PC-3 (cell line): Measurements from ENCODE around the gene SLC6A6. TPM values are rescaled to one million over a fixed set of nuclear protein-coding genes. Genes with fewer than 3 reads are reported as not detected.

Experiments
- ATAC-seq: fragments of 200-7000 bp; cut with Tn5 transposase; 2 replicates; pipeline ENCODE4 v1.9.1; 2020; ENCODE audit warnings: mild to moderate bottlenecking, moderate library complexity
- BruUV-seq: library from RNA; stranded (reverse); fragments of 400-500 nt; replicated peaks from 2 replicates; lab custom pipeline; 2021; lab: Mats Ljungman, UMichigan
- CTCF ChIA-PET: fragments of 300-600 bp; sonication (Branson Sonifier 250); formaldehyde crosslinking; loops from one replicate; lab custom pipeline; 2022; ENCODE audit warnings: antibody characterized with exemption; lab: Charles Lee
- POLR2A ChIA-PET: fragments of 300-600 bp; sonication (Branson Sonifier 250); formaldehyde crosslinking; loops from one replicate; lab custom pipeline; 2022; ENCODE audit warnings: antibody characterized with exemption; ENCODE audit not compliant: unreplicated experiment; lab: Charles Lee
- DNase-seq: peaks from one replicate; pipeline ENCODE4 v3.0.0-alpha.2; 2015
- H2AFZ ChIP-seq: fragments of 300-600 bp; sonication (generic); 2 replicates; pipeline ENCODE4 v1.6.0; 2016; ENCODE audit warnings: antibody characterized with exemption, low read length
- H3F3A ChIP-seq: fragments of 300-600 bp; sonication (generic); one replicate; pipeline ENCODE4 v1.6.0; 2017; ENCODE audit warnings: antibody characterized with exemption, low read length, control low read depth, mild to moderate bottlenecking; ENCODE audit not compliant: unreplicated experiment
- H3K27ac ChIP-seq: fragments of 300-600 bp; sonication (generic); 2 replicates; pipeline ENCODE4 v1.5.1; 2016; ENCODE audit warnings: mild to moderate bottlenecking, low read length
- H3K27me3 ChIP-seq: fragments of 300-600 bp; sonication (generic); 2 replicates; pipeline ENCODE4 v1.6.1; 2016; ENCODE audit warnings: low read length, mixed read lengths
- H3K36me3 ChIP-seq: fragments of 300-600 bp; sonication (generic); 2 replicates; pipeline ENCODE4 v1.6.1; 2016; ENCODE audit warnings: low read depth, mixed run types, low read length, mixed read lengths
- H3K4me1 ChIP-seq: fragments of 300-600 bp; sonication (generic); 2 replicates; pipeline ENCODE4 v1.5.1; 2016; ENCODE audit warnings: low read length; ENCODE audit not compliant: insufficient read depth
- H3K4me2 ChIP-seq: fragments of 300-600 bp; sonication (generic); 2 replicates; pipeline ENCODE4 v1.6.0; 2016; ENCODE audit warnings: low read length
- H3K4me3 ChIP-seq: fragments of 300-600 bp; sonication (generic); 2 replicates; pipeline ENCODE4 v1.5.1; 2016; ENCODE audit warnings: mild to moderate bottlenecking, low read length, mixed read lengths
- H3K79me2 ChIP-seq: fragments of 300-600 bp; sonication (generic); 2 replicates; pipeline ENCODE4 v1.6.1; 2017; ENCODE audit warnings: low read length, mixed read lengths
- H3K9ac ChIP-seq: fragments of 300-600 bp; sonication (generic); 2 replicates; pipeline ENCODE4 v1.6.0; 2016; ENCODE audit warnings: mild to moderate bottlenecking, low read length
- H3K9me2 ChIP-seq: fragments of 300-600 bp; sonication (generic); replicated peaks from 2 replicates; pipeline ENCODE4 v1.6.1; 2016; ENCODE audit warnings: mixed run types, low read length, mixed read lengths
- H3K9me3 ChIP-seq: fragments of 300-600 bp; sonication (generic); 2 replicates; pipeline ENCODE4 v1.6.1; 2016; ENCODE audit warnings: low read length, mixed read lengths
- H4K20me1 ChIP-seq: fragments of 300-600 bp; sonication (generic); 2 replicates; pipeline ENCODE4 v1.6.1; 2016; ENCODE audit warnings: low read length, mixed read lengths
- EZH2 ChIP-seq: fragments of 300-600 bp; sonication (generic); IDR thresholded peaks from one replicate; pipeline ENCODE4 v1.6.1; 2017; ENCODE audit warnings: antibody characterized with exemption, mild to moderate bottlenecking, low read length; ENCODE audit not compliant: unreplicated experiment
- EZH2phosphoT487 ChIP-seq: fragments of 300-600 bp; sonication (generic); IDR thresholded peaks from 2 replicates; pipeline ENCODE4 v1.6.1; 2018; ENCODE audit warnings: mild to moderate bottlenecking, antibody characterized with exemption, low read length, borderline replicate concordance
- intact Hi-C: fragments of 100-400 bp; cut with micrococcal nuclease; formaldehyde crosslinking; loops from 2 replicates; pipeline ENCODE4 v1.9.0; 2023
- total RNA-seq: library from RNA; depleted of rRNA; stranded (reverse); fragments of >200 nt; gene quantifications from 2 replicates; pipeline ENCODE4 v1.2.3, GENCODE V29; 2014
- TF ChIP-seq, protein P1 (sequence below): fragments of 300-600 bp; sonication (generic); conservative IDR thresholded peaks from 2 replicates; pipeline ENCODE4 v1.5.1; 2017; ENCODE audit warnings: antibody characterized with exemption, low read depth, mild to moderate bottlenecking, low read length

Gene SLC6A6
- total RNA-seq, 1 experiment from 2014 or later = 28.1 TPM

DNA sequence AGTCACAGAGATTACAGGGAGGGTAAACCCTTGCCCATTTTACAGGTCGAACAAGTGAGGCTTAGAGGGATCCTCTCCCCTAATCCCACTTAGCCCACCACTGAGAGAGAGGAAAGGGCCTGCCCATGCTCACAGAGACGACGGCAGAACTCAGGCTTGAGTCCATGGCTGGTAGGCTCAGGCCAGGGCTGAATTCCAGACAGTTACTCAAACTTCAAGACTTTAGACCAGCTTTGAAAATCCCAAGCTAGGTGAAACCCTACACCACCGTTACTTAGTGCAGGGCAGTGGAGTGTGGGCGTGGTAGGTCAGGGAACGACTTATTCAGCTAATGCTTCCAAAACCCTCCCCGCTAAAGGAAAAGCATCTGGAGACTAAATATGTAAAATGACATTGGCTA, 121.4 kb downstream of the SLC6A6 start:
- no peaks in the 10 kb centered on the region for H3K79me2 ChIP-seq
- H2AFZ ChIP-seq = no peak overlapping the region
- no peaks in the 10 kb centered on the region for H4K20me1 ChIP-seq
- H3K27me3 ChIP-seq = peaks cover 7% of the 10 kb centered on the region
- H3K36me3 ChIP-seq = no peaks in the 10 kb centered on the region
- no peaks in the 10 kb centered on the region for H3K9me3 ChIP-seq
- H3K4me2 ChIP-seq = no peak overlapping the region
- H3K9ac ChIP-seq = no peak overlapping the region
- BruUV-seq = no TSS peak
- no peaks in the 10 kb centered on the region; the same call in 1 of the 2 replicates for H3K4me1 ChIP-seq
- intact Hi-C loops = no loop called here
- ChIA-PET POLR2A (no interaction called here), CTCF (no interaction called here)
- no peak overlapping the region for H3K27ac ChIP-seq
- peak; percentile 35 for DNase-seq
- no peak overlapping the region for H3K4me3 ChIP-seq
- TF ChIP-seq, protein P1, sequence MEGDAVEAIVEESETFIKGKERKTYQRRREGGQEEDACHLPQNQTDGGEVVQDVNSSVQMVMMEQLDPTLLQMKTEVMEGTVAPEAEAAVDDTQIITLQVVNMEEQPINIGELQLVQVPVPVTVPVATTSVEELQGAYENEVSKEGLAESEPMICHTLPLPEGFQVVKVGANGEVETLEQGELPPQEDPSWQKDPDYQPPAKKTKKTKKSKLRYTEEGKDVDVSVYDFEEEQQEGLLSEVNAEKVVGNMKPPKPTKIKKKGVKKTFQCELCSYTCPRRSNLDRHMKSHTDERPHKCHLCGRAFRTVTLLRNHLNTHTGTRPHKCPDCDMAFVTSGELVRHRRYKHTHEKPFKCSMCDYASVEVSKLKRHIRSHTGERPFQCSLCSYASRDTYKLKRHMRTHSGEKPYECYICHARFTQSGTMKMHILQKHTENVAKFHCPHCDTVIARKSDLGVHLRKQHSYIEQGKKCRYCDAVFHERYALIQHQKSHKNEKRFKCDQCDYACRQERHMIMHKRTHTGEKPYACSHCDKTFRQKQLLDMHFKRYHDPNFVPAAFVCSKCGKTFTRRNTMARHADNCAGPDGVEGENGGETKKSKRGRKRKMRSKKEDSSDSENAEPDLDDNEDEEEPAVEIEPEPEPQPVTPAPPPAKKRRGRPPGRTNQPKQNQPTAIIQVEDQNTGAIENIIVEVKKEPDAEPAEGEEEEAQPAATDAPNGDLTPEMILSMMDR = no peak
- TF ChIP-seq EZH2 (no peak), EZH2phosphoT487 (no peak)
- H3K9me2 ChIP-seq = no peaks in the 10 kb centered on the region
- peak; percentile 57; the same call in 1 of the 2 replicates for ATAC-seq
- H3F3A ChIP-seq = no peaks in the 10 kb centered on the region

GRCh38 chr3:14524311-14524711, 121.9 kb downstream of the SLC6A6 start:
- CTCF ChIA-PET = no interaction called here
- no TSS peak for BruUV-seq
- H2AFZ ChIP-seq = no peak overlapping the region
- POLR2A ChIA-PET = no interaction called here
- no peak for ATAC-seq
- no peaks in the 10 kb centered on the region for H3K9me3 ChIP-seq
- no peaks in the 10 kb centered on the region for H3K9me2 ChIP-seq
- no peak overlapping the region for H3K9ac ChIP-seq
- no peak overlapping the region for H3K27ac ChIP-seq
- H3K4me1 ChIP-seq = no peaks in the 10 kb centered on the region; the same call in 1 of the 2 replicates
- DNase-seq = no peak
- TF ChIP-seq EZH2phosphoT487 (no peak), EZH2 (no peak)
- TF ChIP-seq, protein P1 = no peak
- intact Hi-C loops = no loop called here
- H3K36me3 ChIP-seq = no peaks in the 10 kb centered on the region
- H3K79me2 ChIP-seq = no peaks in the 10 kb centered on the region
- H3F3A ChIP-seq = no peaks in the 10 kb centered on the region
- H3K27me3 ChIP-seq = peaks cover 7% of the 10 kb centered on the region
- no peak overlapping the region for H3K4me2 ChIP-seq
- no peaks in the 10 kb centered on the region for H4K20me1 ChIP-seq
- H3K4me3 ChIP-seq = no peak overlapping the region

DNA sequence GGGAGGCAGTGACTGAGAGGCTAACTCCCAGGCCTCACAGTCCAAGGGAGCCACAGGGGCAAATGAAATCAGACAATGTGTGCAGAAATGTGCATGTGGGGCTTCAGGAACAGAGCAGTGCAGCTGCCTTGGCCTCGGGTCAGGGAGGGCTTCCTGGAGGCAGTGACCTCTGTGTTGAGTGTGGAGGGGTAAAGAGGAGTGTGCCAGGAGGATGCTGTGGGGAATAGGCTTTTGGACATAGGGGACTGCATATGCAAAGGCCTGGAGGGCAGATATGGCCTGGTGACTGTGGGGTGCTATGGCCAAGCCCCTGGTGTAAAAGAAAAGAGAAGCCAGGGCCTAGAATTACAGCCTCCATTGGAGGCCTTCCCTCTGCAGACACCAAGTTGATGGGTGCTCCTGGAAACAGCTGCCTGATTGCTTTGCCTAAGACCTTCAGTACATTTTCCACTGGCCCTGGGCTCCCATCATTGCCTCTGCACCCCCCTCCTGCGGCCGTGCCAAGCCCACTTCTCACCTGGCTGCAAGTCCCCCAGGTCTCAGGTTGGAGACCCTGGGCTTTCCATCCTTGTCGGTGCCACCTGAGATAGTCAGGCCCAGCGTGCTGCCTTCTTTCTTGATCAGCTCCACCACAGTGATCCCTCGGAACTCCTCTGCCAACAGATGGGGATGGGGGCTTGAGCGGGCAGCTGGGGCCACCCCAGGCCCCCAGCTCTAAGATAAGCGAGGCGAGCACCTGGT, 122.7 kb downstream of the SLC6A6 start:
- no peak for ATAC-seq
- Histone ChIP-seq H3K9ac (no peak overlapping the region), H4K20me1 (no peaks in the 10 kb centered on the region), H3K27me3 (peaks cover 12% of the 10 kb centered on the region), H2AFZ (no peak overlapping the region), H3K4me1 (no peaks in the 10 kb centered on the region; the same call in 1 of the 2 replicates), H3K9me3 (no peaks in the 10 kb centered on the region), H3K27ac (no peak overlapping the region), H3K4me3 (no peak overlapping the region), H3K36me3 (no peaks in the 10 kb centered on the region), H3K4me2 (no peak overlapping the region), H3K9me2 (no peaks in the 10 kb centered on the region), H3F3A (no peaks in the 10 kb centered on the region), H3K79me2 (no peaks in the 10 kb centered on the region)
- no TSS peak for BruUV-seq
- TF ChIP-seq, protein P1 = no peak
- TF ChIP-seq EZH2phosphoT487 (no peak), EZH2 (no peak)
- ChIA-PET POLR2A (no interaction called here), CTCF (interaction anchor here (0.6 to 0.7 kb wide), 2 partner anchors 1173 to 1702 kb away, joined by 3 to 4 read pairs; no protein-coding TSS in a partner anchor)
- intact Hi-C loops = no loop called here
- no peak for DNase-seq
